ENCODE measurements around the gene KRTAP10-11. TPM values are rescaled to one million over a fixed set of nuclear protein-coding genes. Genes with fewer than 3 reads are reported as not detected.
A peak's percentile ranks its signal among the peaks of the same experiment; 100 is the strongest.
"Not testable (repeated sequence)": the region's sequence is repeated elsewhere in the genome, so short reads cannot be mapped to it uniquely, and the experiment has no call there.

KRTAP10-11 gene
- total RNA-seq, 2 experiments from 2014 or later: not detected

DNA sequence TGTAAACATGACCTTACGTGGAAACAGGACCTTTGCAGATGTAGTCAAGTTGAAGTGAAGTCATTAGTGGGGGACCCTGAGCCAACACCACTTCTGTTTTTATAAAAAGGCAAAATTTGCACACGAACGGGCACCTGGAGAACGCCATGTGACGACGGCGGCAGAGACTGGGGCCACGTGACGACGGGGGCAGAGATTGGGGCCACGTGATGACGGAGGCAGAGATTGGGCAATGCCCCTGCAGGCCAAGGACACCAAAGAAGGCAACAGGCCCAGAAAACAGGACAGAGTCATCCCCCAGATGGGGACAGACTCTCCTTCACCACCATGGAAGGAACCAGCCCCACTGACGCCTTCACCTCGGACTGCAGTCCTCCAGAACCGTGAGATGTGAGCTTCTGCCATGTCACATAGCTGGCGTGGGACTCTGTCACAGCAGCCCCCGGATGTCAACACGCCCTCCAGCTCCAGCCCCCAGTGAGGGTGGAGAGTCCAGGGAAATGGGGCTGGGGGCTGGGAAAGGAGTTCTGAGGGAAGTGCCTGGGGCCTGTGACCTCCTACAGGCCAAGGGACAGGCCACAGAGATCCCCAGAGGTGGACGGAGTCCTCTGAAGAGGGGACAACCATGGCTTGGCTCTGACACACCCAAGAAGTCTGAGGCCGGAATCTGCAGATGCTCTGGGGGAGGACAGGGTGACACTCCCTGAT lies 4.2 kb downstream of the KRTAP10-11 start:
- no peak for DNase-seq
- intact Hi-C loops (cut with micrococcal nuclease): no loop called here

DNA sequence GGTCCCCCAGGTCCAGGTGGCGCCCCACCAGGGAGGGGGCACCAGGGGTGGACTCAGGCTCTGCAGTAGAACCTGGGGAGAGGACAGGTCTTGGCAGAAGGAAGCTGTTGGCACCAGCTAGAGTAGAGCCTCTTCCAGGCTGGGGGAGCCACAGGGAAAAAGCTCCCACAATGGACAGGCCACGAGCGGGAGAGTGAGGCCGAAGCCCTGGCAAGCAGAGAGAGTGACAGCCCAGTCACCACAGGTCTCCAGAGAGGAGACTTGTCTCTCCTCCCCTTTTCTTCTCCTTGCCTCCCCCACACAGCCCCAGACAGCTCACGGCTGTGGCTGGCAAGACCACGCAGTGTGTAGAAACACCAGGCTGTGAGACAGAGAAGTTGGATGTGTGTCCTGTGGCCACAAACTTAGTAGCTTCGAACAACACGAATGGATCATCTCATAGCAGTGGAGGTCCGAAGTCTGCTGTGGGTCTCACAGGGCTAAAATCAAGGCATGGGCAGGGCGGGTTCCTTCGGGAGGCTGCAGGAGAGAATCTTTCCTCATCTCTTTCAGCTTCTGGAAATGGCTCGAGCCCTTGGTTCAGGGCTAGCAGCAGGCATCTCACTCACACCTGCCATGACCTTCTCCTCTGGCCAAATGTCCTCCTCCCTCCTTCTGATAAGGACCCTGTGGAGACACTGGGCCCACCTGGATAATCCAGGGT lies 4.9 kb downstream of the KRTAP10-11 start:
- H3K9me3 Mint-ChIP-seq: peaks cover 13% of the 10 kb centered on the region
- H3K27ac Mint-ChIP-seq: no peak overlapping the region
- no peak overlapping the region for H3K4me3 Mint-ChIP-seq
- intact Hi-C loops (cut with micrococcal nuclease): no loop called here
- H3K36me3 Mint-ChIP-seq (ENCODE audit: low read depth): peaks cover under 1% of the 10 kb centered on the region
- H3K4me1 Mint-ChIP-seq (ENCODE audit: low read depth): peaks cover 25% of the 10 kb centered on the region
- no peaks in the 10 kb centered on the region for H3K27me3 Mint-ChIP-seq (ENCODE audit: low read depth)
- CTCF ChIA-PET: no interaction called here
- DNase-seq: no peak

More for the DNA sequence above, 4.2 kb downstream of the KRTAP10-11 start:
- Mint-ChIP-seq H3K4me1 (ENCODE audit: low read depth) (peaks cover 25% of the 10 kb centered on the region), H3K9me3 (peaks cover 7% of the 10 kb centered on the region), H3K27me3 (ENCODE audit: low read depth) (no peaks in the 10 kb centered on the region), H3K4me3 (no peak overlapping the region), H3K36me3 (ENCODE audit: low read depth) (no peaks in the 10 kb centered on the region), H3K27ac (no peak overlapping the region)
- CTCF ChIA-PET: no interaction called here

DNA sequence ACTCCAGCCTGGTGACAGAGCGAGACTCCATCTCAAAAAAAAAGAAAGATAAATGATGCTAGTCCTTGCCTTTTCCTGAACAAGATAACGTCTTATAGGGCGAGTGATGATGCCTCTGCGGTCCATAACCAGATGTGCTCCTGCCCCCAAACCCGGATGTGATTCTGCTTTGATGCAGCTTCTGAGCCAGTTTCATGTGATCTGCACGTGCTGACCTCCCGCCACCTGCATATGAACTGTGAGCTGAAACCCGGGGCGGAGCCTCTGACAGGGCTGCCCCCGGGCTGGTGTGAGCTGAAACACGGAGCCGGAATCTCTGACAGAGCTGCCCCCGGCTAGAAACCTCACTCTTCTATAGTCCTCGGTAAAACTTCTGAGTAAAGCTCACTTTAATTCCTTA lies 6.9 kb downstream of the KRTAP10-11 start:
- no peak for DNase-seq
- H3K4me1 Mint-ChIP-seq (ENCODE audit: low read depth): peaks cover 34% of the 10 kb centered on the region
- H3K9me3 Mint-ChIP-seq: peaks cover 29% of the 10 kb centered on the region
- CTCF ChIA-PET: interaction anchor here (0.6 kb wide), 1 partner anchor 28 kb away, joined by 3 read pairs; no protein-coding TSS in a partner anchor
- intact Hi-C loops (cut with micrococcal nuclease): no loop called here
- no peak overlapping the region for H3K4me3 Mint-ChIP-seq
- no peaks in the 10 kb centered on the region for H3K27me3 Mint-ChIP-seq (ENCODE audit: low read depth)
- no peak overlapping the region for H3K27ac Mint-ChIP-seq
- H3K36me3 Mint-ChIP-seq (ENCODE audit: low read depth): peaks cover 7% of the 10 kb centered on the region

DNA sequence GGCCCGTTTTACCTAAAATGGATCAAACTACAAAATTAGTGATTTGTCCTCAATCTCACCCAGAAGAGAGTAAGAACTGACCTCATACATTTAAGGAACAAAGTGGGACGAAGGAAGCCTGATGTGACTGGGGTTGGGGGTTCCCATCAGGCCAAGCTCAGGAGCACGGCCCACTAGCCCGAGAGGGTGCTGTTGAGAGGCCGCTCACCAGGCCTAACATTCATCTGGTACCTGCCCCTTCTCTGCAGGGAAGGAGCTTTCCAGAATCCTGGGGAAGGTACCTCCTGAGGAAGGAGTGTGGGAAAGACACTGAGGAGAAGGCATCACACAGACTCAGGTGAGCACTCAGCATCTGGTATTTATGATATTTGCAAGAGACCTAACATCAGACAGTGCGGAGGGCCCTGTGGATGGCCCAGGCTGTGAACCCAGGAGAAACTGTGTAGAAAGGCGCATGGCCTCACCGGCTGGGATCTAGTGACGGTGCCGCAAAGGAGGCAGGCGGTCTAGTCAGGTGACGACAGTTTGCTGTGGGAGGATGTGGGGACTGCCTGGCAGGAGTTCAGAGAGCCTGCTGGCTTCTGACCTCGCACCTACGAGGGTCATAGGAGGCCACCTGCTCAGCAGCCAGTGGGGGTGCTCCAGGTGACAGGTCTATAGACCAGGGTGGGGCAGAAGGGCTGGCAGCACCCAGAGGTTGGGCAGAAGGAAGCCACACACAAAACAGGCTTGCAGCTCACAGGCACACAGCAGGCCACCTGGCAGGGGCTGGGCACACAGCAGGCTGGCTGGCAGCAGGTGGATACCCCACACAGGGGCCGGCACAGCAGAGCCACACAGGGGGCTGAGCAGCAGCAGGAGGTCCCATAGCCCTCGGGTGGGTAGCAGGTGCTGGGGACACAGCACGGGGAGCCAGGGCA lies 7.7 kb downstream of the KRTAP10-11 start:
- H3K27me3 Mint-ChIP-seq (ENCODE audit: low read depth): no peaks in the 10 kb centered on the region
- H3K9me3 Mint-ChIP-seq: peaks cover 29% of the 10 kb centered on the region
- H3K4me1 Mint-ChIP-seq (ENCODE audit: low read depth): peaks cover 42% of the 10 kb centered on the region
- peaks cover 7% of the 10 kb centered on the region for H3K36me3 Mint-ChIP-seq (ENCODE audit: low read depth)
- no peak overlapping the region for H3K27ac Mint-ChIP-seq
- no peak overlapping the region for H3K4me3 Mint-ChIP-seq
- intact Hi-C loops (cut with micrococcal nuclease): no loop called here
- peak; percentile 50 for DNase-seq
- CTCF ChIA-PET: interaction anchor here (0.6 kb wide), 1 partner anchor 27 kb away, joined by 3 read pairs; no protein-coding TSS in a partner anchor

DNA sequence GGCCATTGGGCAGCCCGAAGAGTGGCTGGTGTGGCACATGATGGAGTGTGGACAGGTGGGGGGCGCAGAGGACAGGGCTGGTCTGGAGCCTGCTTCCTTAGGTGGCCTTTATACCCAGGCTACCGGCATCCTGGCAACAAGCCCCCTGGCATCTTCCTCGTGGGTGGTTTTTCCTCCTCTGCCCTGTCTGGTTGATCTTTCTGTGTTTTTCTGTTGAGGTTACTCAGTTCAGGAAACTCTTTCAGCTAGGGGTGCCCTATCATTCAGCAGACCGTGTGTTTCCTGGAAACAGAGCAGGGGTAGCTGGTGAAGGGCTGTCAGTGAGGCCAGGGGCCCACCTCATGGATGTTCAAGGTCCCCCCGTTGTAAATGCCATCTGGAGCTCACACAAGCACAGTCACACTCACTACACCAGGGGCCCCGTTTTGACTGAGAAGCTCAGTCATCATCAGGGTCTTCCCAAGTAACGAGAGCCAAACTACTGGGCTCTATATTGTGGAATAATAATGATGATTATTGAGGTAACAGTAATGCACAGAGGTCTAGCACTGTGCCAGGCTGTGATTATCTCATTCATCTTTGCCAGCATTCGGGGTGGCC lies 8.5 kb downstream of the KRTAP10-11 start, which contains the start of gene KRTAP12-4:
Gene KRTAP12-4 (minus strand): TSS at position 84 of the 600 bp plus-strand sequence. CDS start 45 bp downstream, at position 39.
- no peak within 1 kb of the TSS for H3K4me3 Mint-ChIP-seq
- no peak within 1 kb of the TSS for H3K27ac Mint-ChIP-seq
- H3K27me3 Mint-ChIP-seq (ENCODE audit: low read depth): no peaks in the 10 kb centered on the region
- intact Hi-C loops (cut with micrococcal nuclease): no loop called here
- DNase-seq: no peak
- peaks cover 29% of the 10 kb centered on the region for H3K9me3 Mint-ChIP-seq
- peaks cover 7% of the 10 kb centered on the region for H3K36me3 Mint-ChIP-seq (ENCODE audit: low read depth)
- peaks cover 46% of the 10 kb centered on the region for H3K4me1 Mint-ChIP-seq (ENCODE audit: low read depth)
- CTCF ChIA-PET: no interaction called here

DNA sequence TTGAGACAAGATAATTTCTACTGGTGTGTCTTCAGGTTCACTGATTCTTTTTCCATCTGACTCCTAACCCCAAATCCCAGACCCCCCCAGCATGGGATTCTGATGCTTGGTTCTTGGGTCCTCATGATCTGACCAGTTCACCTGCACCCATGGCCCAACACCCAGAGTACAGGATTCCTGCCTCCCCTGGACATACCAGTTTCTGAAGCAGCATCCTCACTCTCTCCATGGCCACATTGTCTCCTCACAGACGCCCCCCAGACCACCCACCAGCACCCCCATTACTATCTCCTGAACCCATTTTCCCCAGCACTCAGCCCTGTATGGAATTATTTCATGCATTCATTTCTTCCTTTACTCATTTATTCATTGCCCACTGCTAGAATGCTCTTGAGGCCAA lies 10.7 kb downstream of the KRTAP10-11 start:
- CTCF ChIA-PET: no interaction called here
- peaks cover 49% of the 10 kb centered on the region for H3K4me1 Mint-ChIP-seq (ENCODE audit: low read depth)
- H3K9me3 Mint-ChIP-seq: peaks cover 29% of the 10 kb centered on the region
- no peak overlapping the region for H3K4me3 Mint-ChIP-seq
- intact Hi-C loops (cut with micrococcal nuclease): loop anchor here (1.0 kb wide), 1 partner anchor 257 kb away; no protein-coding TSS in a partner anchor
- H3K27ac Mint-ChIP-seq: peak overlapping the region; percentile 6
- H3K27me3 Mint-ChIP-seq (ENCODE audit: low read depth): no peaks in the 10 kb centered on the region
- H3K36me3 Mint-ChIP-seq (ENCODE audit: low read depth): peaks cover 7% of the 10 kb centered on the region
- no peak for DNase-seq

DNA sequence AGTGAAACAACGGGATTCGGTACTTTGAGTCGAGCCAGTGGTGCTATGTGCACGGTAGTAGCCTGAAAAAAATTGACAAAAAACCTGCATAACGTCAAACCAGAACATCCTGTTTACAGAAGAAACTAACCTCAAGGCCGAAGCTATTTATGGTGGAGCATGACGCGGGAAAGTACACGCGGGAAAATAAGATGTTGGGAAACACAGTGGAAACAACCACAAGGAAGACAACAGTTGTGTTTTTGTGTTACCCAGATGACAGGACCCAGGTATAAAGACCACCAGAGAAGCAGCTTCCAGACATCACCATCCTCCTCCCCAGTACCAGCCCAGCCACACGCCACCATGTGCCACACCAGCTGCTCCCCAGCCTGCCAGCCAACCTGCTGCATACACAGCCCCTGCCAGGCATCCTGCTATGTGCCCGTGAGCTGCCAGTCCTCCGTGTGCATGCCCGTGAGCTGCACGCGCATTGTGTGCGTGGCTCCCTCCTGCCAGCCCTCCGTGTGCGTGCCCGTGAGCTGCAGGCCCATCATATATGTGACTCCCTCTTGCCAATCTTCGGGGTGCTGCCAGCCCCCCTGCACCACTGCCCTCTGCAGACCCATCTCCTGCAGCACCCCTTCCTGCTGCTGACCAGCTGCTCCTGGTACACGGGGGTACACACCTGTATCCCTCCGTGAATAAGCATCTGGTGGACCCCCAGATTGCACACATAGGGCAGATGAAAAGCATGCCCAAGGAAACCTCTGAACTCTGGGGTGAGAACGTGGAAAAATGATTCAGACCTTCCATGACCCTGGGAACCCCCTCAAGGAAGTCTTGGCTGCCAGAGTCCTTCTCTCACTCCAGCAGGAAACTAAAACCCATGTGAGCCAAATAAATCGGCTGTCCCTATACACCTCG lies 11.7 kb downstream of the KRTAP10-11 start, which contains the start of gene KRTAP12-3:
Gene KRTAP12-3 (plus strand): TSS at position 298 of the 906 bp plus-strand sequence. CDS start 48 bp downstream, at position 346.
- peak within 1 kb of the TSS; percentile 76 for H3K27ac Mint-ChIP-seq
- DNase-seq: peak; percentile 45
- no peaks in the 10 kb centered on the region for H3K27me3 Mint-ChIP-seq (ENCODE audit: low read depth)
- CTCF ChIA-PET: interaction anchor here (1.1 kb wide), 1 partner anchor 9 kb away, joined by 3 read pairs; no protein-coding TSS in a partner anchor
- H3K4me1 Mint-ChIP-seq (ENCODE audit: low read depth): peaks cover 49% of the 10 kb centered on the region
- intact Hi-C loops (cut with micrococcal nuclease): loop anchor here (1.0 kb wide), 2 partner anchors 39 to 256 kb away; no protein-coding TSS in a partner anchor
- H3K36me3 Mint-ChIP-seq (ENCODE audit: low read depth): peaks cover 7% of the 10 kb centered on the region
- peak within 1 kb of the TSS; percentile 48 for H3K4me3 Mint-ChIP-seq
- H3K9me3 Mint-ChIP-seq: peaks cover 33% of the 10 kb centered on the region

DNA sequence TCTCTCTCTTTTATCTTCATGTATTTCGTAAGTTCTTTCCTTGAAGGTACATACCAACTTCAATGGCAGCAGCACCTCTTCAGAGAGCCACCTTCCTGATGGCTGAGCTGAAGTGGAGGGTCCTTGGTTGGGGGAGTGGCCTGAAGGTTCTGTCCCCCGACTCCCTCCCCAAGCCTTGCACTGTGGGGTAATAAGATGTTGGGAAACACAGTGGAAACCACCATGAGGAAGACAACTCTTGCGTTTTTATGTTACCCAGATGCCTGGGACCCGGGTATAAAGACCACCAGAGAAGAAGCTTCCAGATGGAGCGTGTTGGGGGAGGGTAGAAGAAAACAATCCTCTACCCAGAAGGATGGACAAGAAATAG lies 12.3 kb downstream of the KRTAP10-11 start:
- DNase-seq: no peak
- no peaks in the 10 kb centered on the region for H3K27me3 Mint-ChIP-seq (ENCODE audit: low read depth)
- CTCF ChIA-PET: interaction anchor here (1.1 kb wide), 1 partner anchor 9 kb away, joined by 3 read pairs; no protein-coding TSS in a partner anchor
- intact Hi-C loops (cut with micrococcal nuclease): loop anchor here (1.0 kb wide), 1 partner anchor 39 kb away; no protein-coding TSS in a partner anchor
- H3K4me3 Mint-ChIP-seq: no peak overlapping the region
- H3K36me3 Mint-ChIP-seq (ENCODE audit: low read depth): peaks cover 7% of the 10 kb centered on the region
- H3K9me3 Mint-ChIP-seq: peaks cover 31% of the 10 kb centered on the region
- peak overlapping the region; percentile 67 for H3K27ac Mint-ChIP-seq
- H3K4me1 Mint-ChIP-seq (ENCODE audit: low read depth): peaks cover 48% of the 10 kb centered on the region

DNA sequence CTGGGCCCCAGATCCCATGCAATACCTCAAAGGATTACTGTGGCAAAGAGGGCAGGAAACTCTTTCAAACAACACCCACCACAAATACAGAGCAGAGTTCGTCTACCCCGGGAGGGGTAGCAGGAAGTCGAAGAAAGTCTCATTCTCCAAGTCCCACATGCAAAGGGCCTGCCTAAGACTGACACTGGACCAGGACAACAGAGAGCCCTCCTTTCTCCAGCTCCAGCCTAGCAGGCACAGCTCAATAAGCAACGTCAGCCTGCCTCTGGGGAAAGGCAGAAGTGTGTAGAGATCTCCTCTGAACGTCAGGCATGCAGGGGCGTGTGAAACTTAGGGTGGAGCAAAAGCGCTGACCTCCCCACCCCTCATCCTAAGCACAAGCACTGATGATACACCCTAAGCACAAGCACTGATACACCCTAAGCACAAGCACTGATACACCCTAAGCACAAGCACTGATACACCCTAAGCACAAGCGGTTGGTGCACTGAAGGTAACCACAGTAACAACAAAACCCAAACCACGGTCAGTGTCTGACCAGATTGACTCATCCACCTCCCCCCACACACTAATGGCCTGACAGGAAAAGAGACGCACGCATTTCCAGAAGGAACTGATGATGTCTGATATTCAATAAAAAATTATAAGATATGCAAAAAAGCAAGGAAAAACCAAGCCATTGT lies 12.8 kb downstream of the KRTAP10-11 start:
- Mint-ChIP-seq H3K4me1 (ENCODE audit: low read depth) (peaks cover 42% of the 10 kb centered on the region), H3K27me3 (ENCODE audit: low read depth) (no peaks in the 10 kb centered on the region), H3K9me3 (peaks cover 28% of the 10 kb centered on the region), H3K4me3 (no peak overlapping the region), H3K36me3 (ENCODE audit: low read depth) (peaks cover 7% of the 10 kb centered on the region), H3K27ac (no peak overlapping the region)
- intact Hi-C loops (cut with micrococcal nuclease): loop anchor here (1.0 kb wide), 1 partner anchor 40 kb away; no protein-coding TSS in a partner anchor
- DNase-seq: no peak
- CTCF ChIA-PET: no interaction called here

DNA sequence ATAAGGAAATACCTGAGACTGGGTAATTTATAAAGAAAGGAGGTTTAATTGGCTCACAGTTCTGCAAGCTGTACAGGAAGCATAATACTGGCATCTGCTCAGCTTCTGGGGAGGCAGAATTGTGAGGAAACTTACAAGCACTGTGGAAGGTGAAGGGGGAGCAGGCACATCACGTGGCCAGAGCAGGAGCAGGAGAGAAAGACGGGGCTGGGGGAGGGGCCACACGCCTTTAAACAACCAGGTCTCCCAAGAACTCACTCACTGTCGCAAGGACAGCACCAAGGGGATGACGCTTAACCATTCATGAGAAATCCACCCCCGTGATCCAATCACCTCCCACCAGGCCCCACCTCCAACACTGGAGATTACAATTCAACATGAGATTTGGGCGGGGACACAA lies 15.4 kb downstream of the KRTAP10-11 start:
- Mint-ChIP-seq H3K4me1 (ENCODE audit: low read depth) (peaks cover 30% of the 10 kb centered on the region), H3K9me3 (peaks cover 15% of the 10 kb centered on the region)
- H3K27ac Mint-ChIP-seq; H3K4me3 Mint-ChIP-seq; H3K27me3 Mint-ChIP-seq (ENCODE audit: low read depth); intact Hi-C loops (cut with micrococcal nuclease); H3K36me3 Mint-ChIP-seq (ENCODE audit: low read depth); DNase-seq; CTCF ChIA-PET: not testable (repeated sequence)

Measured in activated naive CD4-positive, alpha-beta T cell treated with anti-CD3 and anti-CD28 coated beads for 36 hours (primary cell).